Mononuclear cell (primary cell): ENCODE measurements around the gene AUTS2. TPM values are rescaled to one million over a fixed set of nuclear protein-coding genes. Genes with fewer than 3 reads are reported as not detected.

Experiments used
- H3K27me3 ChIP-seq: 2 replicates; pipeline ENCODE4 v1.6.0; 2011; ENCODE audit warnings: low read length, control low read depth; ENCODE audit not compliant: insufficient read depth
- H3K4me1 ChIP-seq: 2 replicates; pipeline ENCODE4 v1.5.1; 2011; ENCODE audit warnings: mild to moderate bottlenecking, low read length, control low read depth; ENCODE audit not compliant: insufficient read depth
- H3K4me3 ChIP-seq: 2 replicates; pipeline ENCODE4 v1.5.1; 2011; ENCODE audit warnings: mild to moderate bottlenecking, low read length, moderate library complexity
- H3K9me3 ChIP-seq: 2 replicates; pipeline ENCODE4 v1.5.1; 2011; ENCODE audit warnings: low read depth, mild to moderate bottlenecking, control low read depth, low read length
- total RNA-seq: library from RNA; depleted of rRNA; stranded (reverse); fragments of >200 nt; gene quantifications from one replicate; pipeline ENCODE4 v1.2.3, GENCODE V29; 2012

AUTS2 gene
- total RNA-seq, 1 donor: 16.5 TPM

DNA sequence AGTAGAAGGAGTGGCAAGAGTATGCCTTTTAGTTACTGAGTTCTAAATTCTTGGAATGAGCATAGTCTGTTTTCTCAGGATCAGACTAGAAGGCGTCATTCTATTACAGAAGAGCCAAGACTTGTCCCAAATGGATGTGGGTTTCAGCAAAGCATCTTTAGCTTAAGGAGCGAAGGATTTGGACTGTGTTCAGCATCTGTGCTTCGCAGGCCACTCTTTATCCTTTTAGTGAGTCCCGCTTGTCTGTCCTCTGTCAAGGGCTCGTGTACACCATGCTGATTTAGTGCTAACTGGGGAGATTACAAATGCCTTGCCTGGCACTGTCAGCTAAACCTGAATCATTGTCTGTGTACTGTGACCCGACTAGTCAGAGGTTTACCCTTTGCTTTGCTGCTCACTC is 465.7 kb downstream of the AUTS2 start:
- H3K27me3 ChIP-seq: no peaks in the 10 kb centered on the region
- no peak overlapping the region for H3K4me3 ChIP-seq
- H3K9me3 ChIP-seq: no peaks in the 10 kb centered on the region
- H3K4me1 ChIP-seq: no peaks in the 10 kb centered on the region

DNA sequence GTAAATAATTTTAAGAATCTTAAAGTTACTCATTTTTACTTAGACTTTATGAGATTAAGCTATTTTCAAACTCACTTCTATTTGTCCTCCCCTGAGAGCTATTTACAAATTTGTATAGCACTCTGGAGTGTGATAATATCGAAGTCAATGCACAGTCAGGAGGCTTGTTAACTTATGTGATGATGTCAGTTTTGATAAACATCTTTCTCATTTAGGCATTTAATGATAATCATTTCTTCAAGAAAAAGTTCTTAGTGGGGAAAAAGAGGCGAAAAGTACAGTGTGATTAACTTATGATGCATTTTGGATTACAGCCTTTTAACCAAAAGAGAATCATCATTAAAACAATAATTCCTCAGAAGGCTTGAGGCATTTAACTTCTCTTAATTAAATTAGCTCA is 468.6 kb downstream of the AUTS2 start:
- Histone ChIP-seq H3K4me1 (no peaks in the 10 kb centered on the region), H3K27me3 (no peaks in the 10 kb centered on the region), H3K9me3 (no peaks in the 10 kb centered on the region), H3K4me3 (no peak overlapping the region)

GRCh38 chr7:70068531-70068930 is 470.3 kb downstream of the AUTS2 start:
- Histone ChIP-seq H3K4me1 (no peaks in the 10 kb centered on the region), H3K9me3 (no peaks in the 10 kb centered on the region), H3K27me3 (no peaks in the 10 kb centered on the region)

GRCh38 chr7:70069977-70070376 is 471.7 kb downstream of the AUTS2 start:
- Histone ChIP-seq H3K4me1 (no peaks in the 10 kb centered on the region), H3K4me3 (no peak overlapping the region), H3K27me3 (no peaks in the 10 kb centered on the region), H3K9me3 (no peaks in the 10 kb centered on the region)

More at GRCh38 chr7:70068531-70068930, 470.3 kb downstream of the AUTS2 start:
- no peak overlapping the region for H3K4me3 ChIP-seq

DNA sequence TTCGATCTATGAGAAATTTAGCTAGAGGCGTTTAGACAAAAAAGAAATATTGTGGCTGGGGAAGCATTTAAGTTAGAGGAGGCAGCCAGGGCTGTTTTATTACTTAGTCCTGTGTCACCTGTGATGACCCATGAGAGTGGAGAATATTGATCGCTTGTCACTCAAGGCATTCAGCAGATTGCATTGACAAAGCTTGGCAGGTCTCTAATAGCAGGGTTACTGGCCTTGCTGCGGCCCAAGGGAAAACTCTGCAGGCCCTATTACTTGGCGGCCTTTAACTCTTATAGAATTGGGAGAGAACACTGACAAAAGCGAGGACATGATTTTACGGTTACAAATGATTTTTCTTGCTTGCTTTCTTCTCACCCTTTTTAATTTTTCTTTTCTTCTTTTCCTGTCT is 473.5 kb downstream of the AUTS2 start:
- H3K9me3 ChIP-seq: no peaks in the 10 kb centered on the region
- H3K4me3 ChIP-seq: no peak overlapping the region
- no peaks in the 10 kb centered on the region for H3K4me1 ChIP-seq
- H3K27me3 ChIP-seq: no peaks in the 10 kb centered on the region

DNA sequence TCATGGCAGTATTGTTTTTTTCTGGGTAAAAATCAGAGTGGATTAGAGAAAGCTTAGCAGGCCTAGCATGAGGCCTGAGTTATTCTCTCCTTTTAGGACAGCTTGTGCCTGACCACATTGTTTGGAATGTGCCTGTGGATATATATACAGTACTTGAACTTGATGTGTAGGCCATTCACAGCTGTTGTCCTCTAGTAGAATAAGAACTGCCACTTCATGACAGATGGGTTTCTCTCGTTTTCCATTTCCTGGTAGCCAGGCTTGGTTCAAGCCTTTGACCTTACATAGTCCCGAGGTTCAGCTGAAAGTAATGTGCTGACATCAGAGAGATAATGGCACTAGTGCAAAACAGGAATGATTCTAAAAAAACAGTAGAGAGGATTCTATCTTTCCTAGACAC is 473.9 kb downstream of the AUTS2 start:
- Histone ChIP-seq H3K9me3 (no peaks in the 10 kb centered on the region), H3K4me3 (no peak overlapping the region), H3K4me1 (no peaks in the 10 kb centered on the region), H3K27me3 (no peaks in the 10 kb centered on the region)

DNA sequence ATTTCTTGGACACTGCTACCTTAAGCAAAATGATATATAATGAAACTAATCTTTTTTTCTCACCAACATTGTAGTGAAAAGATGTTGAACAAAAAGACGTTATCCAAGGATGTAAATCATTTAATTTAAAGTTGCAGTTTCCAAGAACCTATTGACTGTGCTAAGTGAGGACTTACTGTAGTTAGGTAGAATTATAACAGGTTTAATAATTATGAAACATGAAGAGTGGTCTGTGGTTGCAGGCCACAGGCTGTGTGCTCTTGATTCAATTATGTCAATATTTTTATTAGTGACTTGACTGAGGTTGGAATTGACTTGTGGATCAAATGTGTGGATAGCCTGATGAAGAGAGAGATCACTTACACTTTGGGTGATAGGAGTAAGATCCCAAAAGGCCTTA is 478.1 kb downstream of the AUTS2 start:
- Histone ChIP-seq H3K27me3 (no peaks in the 10 kb centered on the region), H3K4me3 (no peak overlapping the region), H3K9me3 (no peaks in the 10 kb centered on the region), H3K4me1 (no peaks in the 10 kb centered on the region)

- Histone ChIP-seq H3K9me3 (no peaks in the 10 kb centered on the region), H3K4me3 (no peak overlapping the region), H3K27me3 (no peaks in the 10 kb centered on the region), H3K4me1 (no peaks in the 10 kb centered on the region)
Observed at GRCh38 chr7:70082099-70082611, 483.9 kb downstream of the AUTS2 start.

GRCh38 chr7:70091362-70091761 is 493.1 kb downstream of the AUTS2 start:
- no peak overlapping the region for H3K4me3 ChIP-seq
- H3K27me3 ChIP-seq: no peaks in the 10 kb centered on the region
- no peaks in the 10 kb centered on the region for H3K4me1 ChIP-seq
- no peaks in the 10 kb centered on the region for H3K9me3 ChIP-seq

- Histone ChIP-seq H3K27me3 (no peaks in the 10 kb centered on the region), H3K4me1 (no peaks in the 10 kb centered on the region), H3K9me3 (no peaks in the 10 kb centered on the region), H3K4me3 (no peak overlapping the region)
Observed at GRCh38 chr7:70092314-70093204, 494.3 kb downstream of the AUTS2 start.

- Histone ChIP-seq H3K4me3 (no peak overlapping the region), H3K27me3 (no peaks in the 10 kb centered on the region), H3K4me1 (no peaks in the 10 kb centered on the region), H3K9me3 (no peaks in the 10 kb centered on the region)
Observed at GRCh38 chr7:70093205-70093904, 495.1 kb downstream of the AUTS2 start.

- Histone ChIP-seq H3K27me3 (no peaks in the 10 kb centered on the region), H3K4me1 (no peaks in the 10 kb centered on the region), H3K9me3 (no peaks in the 10 kb centered on the region), H3K4me3 (no peak overlapping the region)
Observed at GRCh38 chr7:70094831-70095230, 496.6 kb downstream of the AUTS2 start.

DNA sequence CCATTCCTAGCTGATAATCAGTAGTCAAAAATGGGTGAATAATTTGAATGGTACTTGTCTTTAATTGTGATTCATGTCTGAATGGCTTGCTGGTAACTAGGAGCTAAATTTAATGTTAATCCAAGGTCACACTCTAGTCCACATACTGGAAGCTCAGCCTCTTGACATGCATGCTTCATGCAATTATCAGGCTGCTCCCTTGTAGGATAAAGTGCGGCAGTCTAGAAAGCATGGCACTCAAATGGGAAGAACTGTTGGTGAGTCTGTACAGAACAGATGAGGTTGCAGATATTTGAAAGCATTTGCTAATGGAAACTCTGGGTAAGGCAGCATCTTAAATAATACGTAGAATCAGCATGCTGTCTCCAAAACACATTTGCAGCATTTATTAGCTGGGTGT is 499.4 kb downstream of the AUTS2 start:
- no peak overlapping the region for H3K4me3 ChIP-seq
- H3K27me3 ChIP-seq: no peaks in the 10 kb centered on the region
- no peaks in the 10 kb centered on the region for H3K9me3 ChIP-seq
- no peaks in the 10 kb centered on the region for H3K4me1 ChIP-seq

DNA sequence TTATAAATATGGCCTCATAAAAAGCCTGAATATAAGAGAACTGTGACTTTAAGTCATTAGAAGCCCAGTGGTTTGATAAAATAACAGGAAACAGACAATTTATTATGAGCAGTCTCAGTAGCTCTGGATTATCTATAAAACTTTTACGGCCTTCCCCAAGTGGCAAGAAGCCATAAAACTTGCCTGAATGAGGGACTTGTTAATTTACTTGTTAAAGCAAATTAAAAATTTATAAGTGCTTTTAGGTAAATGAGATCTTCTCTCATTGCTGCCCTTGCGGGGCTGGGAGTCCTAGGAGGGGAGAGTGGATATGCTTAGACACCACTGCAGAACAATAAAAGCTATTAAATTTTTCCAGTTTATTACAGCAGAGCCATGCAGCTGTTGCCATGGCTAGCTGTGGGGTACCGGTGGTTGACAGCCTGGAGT is 499.9 kb downstream of the AUTS2 start:
- no peaks in the 10 kb centered on the region for H3K9me3 ChIP-seq
- no peak overlapping the region for H3K4me3 ChIP-seq
- H3K4me1 ChIP-seq: no peaks in the 10 kb centered on the region
- no peaks in the 10 kb centered on the region for H3K27me3 ChIP-seq

DNA sequence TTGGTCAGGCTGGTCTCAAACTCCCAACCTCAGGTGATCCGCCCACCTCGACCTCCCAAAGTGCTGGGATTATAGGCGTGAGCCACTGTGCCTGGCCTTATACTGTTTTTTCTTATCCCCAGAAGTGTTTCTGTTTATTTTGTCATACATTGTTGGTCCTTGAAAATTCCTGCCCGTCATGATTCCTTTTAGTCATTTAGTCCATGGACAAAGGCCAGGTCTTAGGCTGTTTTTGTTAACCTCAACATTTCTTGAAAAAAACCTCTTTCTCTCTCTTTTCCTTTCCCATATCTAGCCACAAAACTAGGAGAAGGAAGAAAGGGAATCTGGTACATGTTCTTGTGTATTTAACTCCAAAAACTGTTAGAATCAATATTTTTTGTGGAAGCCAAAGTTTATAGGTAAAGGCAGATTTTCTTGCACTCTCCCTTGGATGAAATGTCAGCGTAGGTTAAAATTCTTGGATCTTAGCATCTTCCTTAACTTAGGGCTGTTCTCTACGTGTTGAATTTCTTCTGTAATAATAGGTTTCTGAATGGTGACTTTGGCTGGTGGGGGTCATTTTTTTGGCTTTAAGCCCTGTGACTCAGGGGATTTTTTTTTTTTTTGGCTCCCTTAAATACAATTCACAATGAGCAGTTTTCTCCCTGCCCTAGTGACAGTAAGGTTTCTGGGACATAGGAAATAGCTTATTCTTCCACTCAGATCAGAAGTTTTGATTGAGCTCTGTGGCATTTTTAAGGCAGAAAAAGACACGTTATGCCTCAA is 500.8 kb downstream of the AUTS2 start:
- Histone ChIP-seq H3K4me3 (no peak overlapping the region), H3K4me1 (no peaks in the 10 kb centered on the region), H3K9me3 (no peaks in the 10 kb centered on the region), H3K27me3 (no peaks in the 10 kb centered on the region)
